Ishikawa (cell line): ENCODE data around the gene ATP12A.

Source experiments
- CEBPB ChIP-seq: IDR thresholded peaks from 2 replicates; pipeline ENCODE4 v1.6.1; 2012
- CREB1 ChIP-seq: IDR thresholded peaks from 2 replicates; pipeline ENCODE4 v1.6.1; 2012; ENCODE audit warnings: low read depth
- EGR1 ChIP-seq: IDR thresholded peaks from 2 replicates; pipeline ENCODE4 v1.6.1; 2012
- EP300 ChIP-seq: IDR thresholded peaks from 2 replicates; pipeline ENCODE4 v1.6.1; 2012; ENCODE audit warnings: borderline replicate concordance
- FOXM1 ChIP-seq: IDR thresholded peaks from 2 replicates; pipeline ENCODE4 v1.6.1; 2012; ENCODE audit warnings: low read depth, borderline replicate concordance
- NFIC ChIP-seq: IDR thresholded peaks from 2 replicates; pipeline ENCODE4 v1.6.1; 2012
- RAD21 ChIP-seq: IDR thresholded peaks from 2 replicates; pipeline ENCODE4 v1.6.1; 2012; ENCODE audit warnings: low read depth
- TAF1 ChIP-seq: IDR thresholded peaks from 2 replicates; pipeline ENCODE4 v1.6.1; 2012; ENCODE audit warnings: low read depth, mild to moderate bottlenecking
- TCF12 ChIP-seq: IDR thresholded peaks from 2 replicates; pipeline ENCODE4 v1.6.1; 2012; ENCODE audit warnings: low read depth
- TEAD4 ChIP-seq: IDR thresholded peaks from 2 replicates; pipeline ENCODE4 v1.6.1; 2012
- YY1 ChIP-seq: IDR thresholded peaks from 2 replicates; pipeline ENCODE4 v1.6.1; 2012; ENCODE audit warnings: low read depth
- ZBTB7A ChIP-seq: IDR thresholded peaks from 2 replicates; pipeline ENCODE4 v1.6.1; 2012; ENCODE audit warnings: low read depth
- TF ChIP-seq, protein P1 (sequence below): IDR thresholded peaks from 2 replicates; pipeline ENCODE4 v1.6.1; 2012
- TF ChIP-seq, protein P2 (sequence below): IDR thresholded peaks from 2 replicates; pipeline ENCODE4 v1.6.1; 2012; ENCODE audit warnings: low read depth, mild to moderate bottlenecking
- TF ChIP-seq, protein P3 (sequence below): IDR thresholded peaks from 2 replicates; pipeline ENCODE4 v1.6.1; 2012

Gene ATP12A

DNA sequence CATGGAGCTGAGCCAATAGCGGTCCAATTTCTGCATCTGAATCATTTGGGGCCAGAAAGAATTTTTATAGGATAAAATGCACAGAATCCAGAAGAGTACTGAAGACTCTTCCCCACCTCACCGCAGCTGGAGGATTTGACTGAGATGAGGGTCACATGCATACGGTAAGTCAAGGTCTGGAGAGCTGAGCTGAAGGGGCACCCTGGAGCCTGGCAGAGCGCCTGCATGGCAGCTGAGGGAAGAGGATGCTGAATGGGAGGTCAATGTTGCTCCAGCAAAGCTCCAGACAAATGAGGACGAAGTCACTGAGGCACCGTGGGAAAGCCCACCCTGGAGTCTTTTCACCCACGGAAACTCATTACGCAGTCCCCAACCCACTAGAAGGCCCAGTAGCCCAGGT is 43.4 kb upstream of the ATP12A start:
- TF ChIP-seq, protein P1, sequence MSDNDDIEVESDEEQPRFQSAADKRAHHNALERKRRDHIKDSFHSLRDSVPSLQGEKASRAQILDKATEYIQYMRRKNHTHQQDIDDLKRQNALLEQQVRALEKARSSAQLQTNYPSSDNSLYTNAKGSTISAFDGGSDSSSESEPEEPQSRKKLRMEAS: no peak
- TF ChIP-seq CREB1: no peak
- TF ChIP-seq TAF1: no peak
- no peak for TF ChIP-seq EGR1
- TF ChIP-seq CEBPB: no peak
- no peak for TF ChIP-seq FOXM1
- TF ChIP-seq, protein P2, sequence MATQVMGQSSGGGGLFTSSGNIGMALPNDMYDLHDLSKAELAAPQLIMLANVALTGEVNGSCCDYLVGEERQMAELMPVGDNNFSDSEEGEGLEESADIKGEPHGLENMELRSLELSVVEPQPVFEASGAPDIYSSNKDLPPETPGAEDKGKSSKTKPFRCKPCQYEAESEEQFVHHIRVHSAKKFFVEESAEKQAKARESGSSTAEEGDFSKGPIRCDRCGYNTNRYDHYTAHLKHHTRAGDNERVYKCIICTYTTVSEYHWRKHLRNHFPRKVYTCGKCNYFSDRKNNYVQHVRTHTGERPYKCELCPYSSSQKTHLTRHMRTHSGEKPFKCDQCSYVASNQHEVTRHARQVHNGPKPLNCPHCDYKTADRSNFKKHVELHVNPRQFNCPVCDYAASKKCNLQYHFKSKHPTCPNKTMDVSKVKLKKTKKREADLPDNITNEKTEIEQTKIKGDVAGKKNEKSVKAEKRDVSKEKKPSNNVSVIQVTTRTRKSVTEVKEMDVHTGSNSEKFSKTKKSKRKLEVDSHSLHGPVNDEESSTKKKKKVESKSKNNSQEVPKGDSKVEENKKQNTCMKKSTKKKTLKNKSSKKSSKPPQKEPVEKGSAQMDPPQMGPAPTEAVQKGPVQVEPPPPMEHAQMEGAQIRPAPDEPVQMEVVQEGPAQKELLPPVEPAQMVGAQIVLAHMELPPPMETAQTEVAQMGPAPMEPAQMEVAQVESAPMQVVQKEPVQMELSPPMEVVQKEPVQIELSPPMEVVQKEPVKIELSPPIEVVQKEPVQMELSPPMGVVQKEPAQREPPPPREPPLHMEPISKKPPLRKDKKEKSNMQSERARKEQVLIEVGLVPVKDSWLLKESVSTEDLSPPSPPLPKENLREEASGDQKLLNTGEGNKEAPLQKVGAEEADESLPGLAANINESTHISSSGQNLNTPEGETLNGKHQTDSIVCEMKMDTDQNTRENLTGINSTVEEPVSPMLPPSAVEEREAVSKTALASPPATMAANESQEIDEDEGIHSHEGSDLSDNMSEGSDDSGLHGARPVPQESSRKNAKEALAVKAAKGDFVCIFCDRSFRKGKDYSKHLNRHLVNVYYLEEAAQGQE: no peak
- TF ChIP-seq TCF12: no peak
- TF ChIP-seq YY1: no peak
- no peak for TF ChIP-seq RAD21
- no peak for TF ChIP-seq EP300
- no peak for TF ChIP-seq NFIC
- TF ChIP-seq ZBTB7A: no peak
- TF ChIP-seq TEAD4: no peak
- TF ChIP-seq, protein P3, sequence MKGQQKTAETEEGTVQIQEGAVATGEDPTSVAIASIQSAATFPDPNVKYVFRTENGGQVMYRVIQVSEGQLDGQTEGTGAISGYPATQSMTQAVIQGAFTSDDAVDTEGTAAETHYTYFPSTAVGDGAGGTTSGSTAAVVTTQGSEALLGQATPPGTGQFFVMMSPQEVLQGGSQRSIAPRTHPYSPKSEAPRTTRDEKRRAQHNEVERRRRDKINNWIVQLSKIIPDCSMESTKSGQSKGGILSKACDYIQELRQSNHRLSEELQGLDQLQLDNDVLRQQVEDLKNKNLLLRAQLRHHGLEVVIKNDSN: no peak

DNA sequence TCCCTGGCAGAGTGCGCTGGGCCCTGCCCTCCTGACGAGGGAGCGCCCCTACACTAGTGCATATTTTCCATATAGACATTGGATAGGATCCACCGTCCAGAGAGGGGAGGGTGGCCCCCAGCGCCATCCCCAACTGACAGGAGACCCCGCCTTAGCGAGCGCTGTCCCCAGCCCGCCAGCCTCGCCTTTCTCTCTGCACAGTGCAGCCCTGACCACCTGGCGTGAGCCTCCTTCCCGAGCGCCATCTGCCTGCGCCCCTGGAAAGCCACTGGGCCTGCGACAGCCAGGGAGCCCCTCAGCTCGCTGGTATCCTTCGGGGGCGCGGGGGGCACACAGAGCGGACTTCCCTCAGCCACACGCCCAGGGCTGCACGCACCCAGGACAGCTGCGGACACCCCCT is 42.1 kb upstream of the ATP12A start:
- TF ChIP-seq FOXM1 (no peak), TEAD4 (no peak)

DNA sequence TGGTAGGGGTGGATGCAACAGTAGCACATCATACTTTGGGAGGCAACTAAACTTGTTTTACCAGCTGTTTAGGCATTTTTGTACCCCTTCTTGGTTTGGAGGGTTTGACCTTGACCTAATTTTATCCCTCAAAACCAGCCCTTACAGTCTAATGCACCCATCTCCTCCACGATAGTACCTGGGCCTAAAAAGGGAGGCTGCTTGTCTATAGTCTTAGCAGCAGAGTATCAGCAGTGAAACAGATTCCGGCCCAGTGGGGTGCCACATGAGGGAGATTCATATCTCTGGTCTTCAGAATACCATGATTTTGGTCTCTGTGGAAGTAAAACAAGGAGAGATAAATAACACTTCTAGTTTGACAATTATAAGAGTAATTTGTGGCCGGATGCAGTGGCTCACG is 39.5 kb upstream of the ATP12A start:
- TF ChIP-seq NFIC (no peak), TEAD4 (no peak), CEBPB (no peak), YY1 (no peak), EP300 (no peak), FOXM1 (no peak), EGR1 (no peak), TCF12 (no peak), ZBTB7A (no peak), CREB1 (no peak), TAF1 (no peak), RAD21 (no peak)
- TF ChIP-seq, protein P1: no peak
- TF ChIP-seq, protein P3: no peak
- TF ChIP-seq, protein P2: no peak

DNA sequence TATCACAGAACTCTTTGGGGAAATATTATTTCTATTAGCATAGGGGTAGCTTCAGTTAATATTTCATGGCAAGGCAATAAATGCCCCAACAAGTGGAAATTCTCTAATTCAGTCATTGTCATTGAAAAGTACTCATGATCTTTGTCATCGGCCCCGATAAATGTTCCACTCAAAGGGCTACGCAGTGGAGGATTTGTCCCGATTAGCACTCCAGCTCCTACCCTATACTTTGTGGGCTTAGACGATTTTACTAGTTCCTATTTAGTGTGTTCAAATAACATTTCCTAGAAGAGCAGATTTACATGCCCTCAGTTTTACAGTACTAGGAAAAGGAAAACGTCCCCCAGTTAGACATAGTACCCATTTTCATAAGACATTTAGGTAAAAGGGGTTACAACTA is 38.0 kb upstream of the ATP12A start:
- TF ChIP-seq, protein P3: no peak
- TF ChIP-seq EGR1: no peak
- no peak for TF ChIP-seq CEBPB
- no peak for TF ChIP-seq EP300
- TF ChIP-seq, protein P2: no peak
- TF ChIP-seq FOXM1: no peak
- no peak for TF ChIP-seq YY1
- TF ChIP-seq TAF1: no peak
- TF ChIP-seq, protein P1: no peak
- TF ChIP-seq RAD21: no peak
- no peak for TF ChIP-seq CREB1
- no peak for TF ChIP-seq TCF12

DNA sequence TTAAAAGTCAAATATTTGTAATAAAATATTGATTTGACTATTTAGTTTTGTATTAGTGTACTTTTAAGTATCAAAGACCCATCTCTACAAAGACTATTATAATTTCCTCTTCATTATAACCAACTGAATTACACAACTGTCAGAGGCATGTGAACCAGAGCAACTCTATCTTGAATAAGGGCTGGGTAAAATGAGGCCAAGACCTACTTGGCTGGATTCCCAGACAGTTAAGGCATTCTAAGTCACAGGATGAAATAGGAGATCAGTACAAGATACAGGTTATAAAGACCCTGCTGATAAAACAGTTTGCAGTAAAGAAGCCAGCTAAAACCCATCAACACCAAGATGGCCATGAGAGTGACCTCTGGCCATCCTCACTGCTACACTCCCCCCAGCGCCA is 36.2 kb upstream of the ATP12A start:
- TF ChIP-seq, protein P2: no peak
- TF ChIP-seq CREB1 (no peak), CEBPB (no peak), EP300 (no peak), TAF1 (no peak), YY1 (no peak), RAD21 (no peak), TEAD4 (no peak), TCF12 (no peak), NFIC (no peak), FOXM1 (no peak), ZBTB7A (no peak)
- TF ChIP-seq, protein P3: no peak
- TF ChIP-seq, protein P1: no peak
